Esophagus squamous epithelium (tissue), 4 donors: ENCODE results near the gene ATF7IP.

ENCODE experiments used
- POLR2A ChIP-seq, 4 donors: fragments of 450-650 bp; IDR thresholded peaks; one replicate each; pipeline ENCODE4 v1.6.1; 2017; ENCODE audit warnings: antibody characterized with exemption in 4 of 4, mild to moderate bottlenecking in 4 of 4, moderate library complexity in 3 of 4
- TF ChIP-seq, protein P1 (sequence below), 6 experiments: fragments of 450-650 bp in 4 of 6; fragments of 200-600 bp in 2 of 6; sonication (generic) in 2 of 6; IDR thresholded peaks; one replicate each; pipeline ENCODE4 v1.5.1; 2016 to 2019; ENCODE audit warnings: antibody characterized with exemption in 6 of 6, mild to moderate bottlenecking in 4 of 6, moderate library complexity in 4 of 6

DNA sequence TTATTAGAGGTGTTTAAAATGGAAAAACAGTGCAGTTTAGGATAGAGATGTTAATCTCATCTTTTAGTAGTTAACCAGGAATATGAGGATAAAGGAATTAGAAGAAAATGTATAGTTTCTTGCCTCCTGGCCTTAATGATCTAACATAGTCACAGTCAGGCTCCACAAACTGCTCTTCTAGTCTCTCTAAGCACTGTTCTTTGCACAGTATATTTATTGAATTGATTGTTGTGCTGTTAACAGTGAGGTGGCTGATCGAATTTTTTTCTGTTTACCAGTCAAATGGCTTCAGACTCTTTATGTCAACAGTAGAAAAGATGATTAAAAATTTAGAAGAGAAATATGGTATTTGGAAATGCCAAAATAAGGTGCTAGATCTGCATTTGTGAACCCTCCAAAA, 37.8 kb downstream of the ATF7IP start:
- TF ChIP-seq, protein P1, sequence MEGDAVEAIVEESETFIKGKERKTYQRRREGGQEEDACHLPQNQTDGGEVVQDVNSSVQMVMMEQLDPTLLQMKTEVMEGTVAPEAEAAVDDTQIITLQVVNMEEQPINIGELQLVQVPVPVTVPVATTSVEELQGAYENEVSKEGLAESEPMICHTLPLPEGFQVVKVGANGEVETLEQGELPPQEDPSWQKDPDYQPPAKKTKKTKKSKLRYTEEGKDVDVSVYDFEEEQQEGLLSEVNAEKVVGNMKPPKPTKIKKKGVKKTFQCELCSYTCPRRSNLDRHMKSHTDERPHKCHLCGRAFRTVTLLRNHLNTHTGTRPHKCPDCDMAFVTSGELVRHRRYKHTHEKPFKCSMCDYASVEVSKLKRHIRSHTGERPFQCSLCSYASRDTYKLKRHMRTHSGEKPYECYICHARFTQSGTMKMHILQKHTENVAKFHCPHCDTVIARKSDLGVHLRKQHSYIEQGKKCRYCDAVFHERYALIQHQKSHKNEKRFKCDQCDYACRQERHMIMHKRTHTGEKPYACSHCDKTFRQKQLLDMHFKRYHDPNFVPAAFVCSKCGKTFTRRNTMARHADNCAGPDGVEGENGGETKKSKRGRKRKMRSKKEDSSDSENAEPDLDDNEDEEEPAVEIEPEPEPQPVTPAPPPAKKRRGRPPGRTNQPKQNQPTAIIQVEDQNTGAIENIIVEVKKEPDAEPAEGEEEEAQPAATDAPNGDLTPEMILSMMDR (IDR thresholded peaks at IDR 0.05) = no peak
- no peak for TF ChIP-seq POLR2A (IDR thresholded peaks at IDR 0.05)
